GM19467 (cell line): ENCODE data around the gene OTUD3.

Experiments used
- ATAC-seq: cut with Tn5 transposase; IDR thresholded peaks from one replicate; pipeline ENCODE4 v1.9.1; 2021; ENCODE audit warnings: mild to moderate bottlenecking, moderate library complexity; ENCODE audit not compliant: unreplicated experiment

OTUD3 gene

DNA sequence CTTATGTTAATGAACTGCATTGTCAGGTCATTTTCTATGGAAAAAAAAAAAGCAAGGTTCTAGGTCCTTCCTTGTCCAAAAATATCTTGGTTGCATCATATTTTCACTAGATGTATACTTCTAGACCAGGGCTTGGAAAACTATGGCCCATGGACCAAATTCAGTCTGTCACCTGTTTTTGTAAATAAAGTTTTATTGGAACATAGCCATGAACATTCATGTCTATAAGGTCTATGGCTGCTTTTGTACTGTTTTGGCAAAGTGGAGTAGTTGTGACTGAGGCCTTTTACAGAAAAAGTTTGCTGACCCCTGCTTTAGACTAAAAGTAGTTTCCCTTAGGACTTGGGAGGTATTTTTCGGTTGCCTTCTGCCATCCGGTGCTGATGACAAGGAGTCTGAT, 60.5 kb downstream of the OTUD3 start:
- ATAC-seq, result no peak

DNA sequence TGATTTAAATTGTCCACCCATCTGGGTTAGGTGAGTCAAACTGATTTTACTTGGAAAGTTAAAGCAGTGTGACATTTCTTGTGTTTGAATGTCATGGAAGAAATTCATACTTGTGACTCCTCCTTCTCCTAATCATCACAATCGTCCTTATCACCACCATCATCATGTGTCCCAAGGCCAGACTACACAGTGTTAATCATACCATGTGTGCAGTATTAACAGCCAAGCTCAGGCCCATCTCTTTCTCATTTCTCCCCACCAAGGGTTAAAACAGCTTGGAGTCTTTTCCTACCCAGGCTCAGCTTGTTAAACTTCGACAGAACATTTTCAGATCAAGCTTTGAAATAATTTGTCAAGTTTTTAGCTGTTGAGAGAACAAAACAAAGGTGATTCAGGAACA, 63.7 kb downstream of the OTUD3 start:
- no peak for ATAC-seq

DNA sequence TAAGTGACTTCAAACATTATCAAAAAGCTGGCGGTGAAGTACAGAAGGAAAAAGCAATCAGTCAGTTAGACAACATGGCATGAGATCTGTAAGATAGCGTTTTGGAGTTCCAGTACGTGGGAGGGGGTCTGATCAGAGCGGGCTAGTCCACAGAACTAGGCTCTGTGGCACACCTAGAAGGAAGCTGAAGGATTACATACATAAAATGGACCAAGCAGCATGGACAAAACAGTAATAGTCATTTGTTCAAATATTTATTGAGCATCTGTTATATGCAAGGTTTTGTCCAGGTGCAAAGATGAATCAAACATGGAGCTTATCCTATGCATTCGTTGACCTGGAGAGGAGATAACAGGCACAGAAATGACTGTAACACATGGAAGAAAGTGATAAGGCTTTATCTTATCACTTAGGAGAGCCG, 64.1 kb downstream of the OTUD3 start:
- no peak for ATAC-seq

DNA sequence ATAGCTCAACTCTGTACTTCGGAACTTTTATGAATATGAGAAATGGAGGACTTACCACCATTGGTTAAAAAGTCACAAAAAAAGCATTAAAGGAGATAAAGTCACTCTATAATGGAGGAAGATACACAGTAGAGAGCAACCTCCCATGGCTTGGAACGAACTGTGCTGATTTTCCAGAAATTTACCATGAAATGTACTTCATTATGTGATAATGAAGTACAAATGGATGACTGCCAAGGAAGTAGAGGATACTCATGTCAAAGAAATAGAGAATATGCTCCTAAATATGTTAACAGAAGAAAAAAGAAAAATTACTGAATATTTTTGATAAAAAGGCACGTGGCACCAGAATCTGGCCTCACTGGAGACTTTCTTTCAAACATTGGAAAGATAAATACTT, 64.8 kb downstream of the OTUD3 start:
- no peak for ATAC-seq

DNA sequence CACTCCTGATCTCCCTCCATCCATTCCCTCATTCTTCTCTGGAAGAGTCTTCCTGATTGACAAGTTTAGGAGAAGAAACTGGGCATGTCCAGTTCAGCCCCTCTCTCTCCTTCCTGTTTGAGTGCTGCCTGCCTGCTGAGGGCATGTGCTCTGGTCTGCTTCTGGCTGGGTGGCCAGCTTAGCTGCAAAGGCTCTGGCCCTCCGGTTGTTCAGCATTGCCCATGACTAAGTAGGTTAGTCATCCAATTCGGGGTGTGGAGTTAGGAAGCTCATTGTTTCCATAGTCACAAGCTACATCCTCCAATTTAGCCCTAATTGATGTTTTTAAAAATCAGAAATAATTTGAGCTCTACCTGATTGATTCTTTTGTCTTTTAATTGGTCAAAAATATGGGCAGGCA, 66.8 kb downstream of the OTUD3 start:
- ATAC-seq, result no peak

DNA sequence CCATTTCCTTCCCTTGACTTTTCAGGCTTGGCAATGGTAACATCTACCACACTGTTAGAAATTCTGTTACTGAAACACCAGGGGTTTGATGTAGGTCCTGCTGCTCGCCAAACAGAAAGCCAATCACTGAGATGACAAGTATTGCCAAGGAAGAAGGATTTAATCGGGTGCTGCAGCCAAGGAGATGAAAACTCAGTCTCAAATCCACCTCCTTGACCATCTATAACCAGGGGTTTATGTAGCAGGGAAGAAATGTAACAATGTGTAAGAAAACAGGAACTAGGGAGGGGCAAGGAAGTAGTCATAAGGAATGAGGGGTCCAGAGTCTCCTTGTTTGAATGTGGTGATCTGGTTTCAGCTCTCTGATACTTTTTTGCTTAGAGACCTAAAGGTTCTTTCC, 71.9 kb downstream of the OTUD3 start:
- ATAC-seq, result no peak

DNA sequence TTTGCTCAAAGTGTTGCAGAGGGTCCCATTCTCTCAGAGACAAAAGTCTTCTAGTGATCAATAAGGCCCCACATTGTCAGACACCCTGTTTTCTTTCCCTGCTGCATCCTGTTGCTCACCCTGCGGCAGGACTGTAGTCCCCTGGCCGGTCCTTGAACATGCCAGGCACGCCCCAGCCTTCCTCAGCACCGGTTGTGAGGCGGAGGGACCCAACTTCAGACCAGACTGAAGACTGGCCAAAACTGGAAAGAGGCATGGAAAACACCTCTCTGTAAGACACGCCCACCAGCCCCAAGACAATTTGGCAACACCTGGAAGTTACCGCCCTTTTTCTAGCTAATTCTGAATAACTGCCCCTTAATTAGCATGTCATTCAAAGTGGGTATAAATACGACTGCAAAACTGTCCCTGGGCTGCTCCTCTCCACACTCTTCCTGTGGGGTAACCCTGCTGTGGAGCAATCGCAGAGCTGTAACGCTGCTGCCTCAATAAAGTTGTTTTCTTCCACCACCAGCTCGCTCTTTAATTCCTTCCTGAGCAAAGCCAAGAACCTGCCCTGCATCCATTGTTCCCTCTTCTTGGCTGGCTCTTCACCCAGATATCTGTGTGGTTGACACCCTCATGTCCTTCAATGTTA, 73.5 kb downstream of the OTUD3 start:
- no peak for ATAC-seq

DNA sequence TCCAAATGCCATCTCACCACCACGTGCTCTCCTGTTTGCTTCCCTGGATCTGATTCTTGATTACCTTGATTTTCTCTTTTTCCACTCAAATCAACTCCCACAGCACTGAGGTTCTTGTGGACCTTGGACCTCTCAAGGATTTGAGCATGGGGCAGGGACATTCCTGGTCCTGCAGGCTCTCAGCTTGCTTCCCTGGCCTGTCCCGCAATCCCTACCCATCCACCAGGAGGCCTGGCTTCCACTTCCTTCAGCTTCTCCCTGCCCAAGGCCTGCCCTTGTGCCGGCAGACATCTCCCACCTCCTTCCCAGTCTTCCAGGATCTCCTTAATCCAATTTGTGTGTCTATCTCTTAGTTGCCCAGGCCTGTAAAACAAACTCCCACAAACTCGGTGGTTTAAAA, 75.6 kb downstream of the OTUD3 start:
- ATAC-seq, result no peak

DNA sequence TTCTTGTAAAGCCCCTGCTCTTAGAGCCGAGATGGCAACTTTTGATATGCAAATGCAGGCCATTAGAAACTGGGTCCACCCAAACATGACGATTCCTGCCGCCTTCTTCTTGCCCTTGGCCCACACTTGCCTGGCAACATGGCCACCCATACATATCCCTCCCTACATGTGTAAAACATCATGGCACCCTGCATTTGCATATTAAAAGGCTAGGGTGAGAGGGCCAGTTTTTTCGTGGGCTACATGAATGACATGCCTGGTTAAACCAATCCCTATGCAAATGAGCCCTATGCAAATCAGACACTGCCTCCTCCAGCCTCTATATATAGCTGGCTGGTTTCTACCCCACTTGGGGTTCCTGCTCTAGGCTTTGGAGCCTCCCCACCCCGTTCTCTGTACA, 78.4 kb downstream of the OTUD3 start:
- ATAC-seq, result no peak
